HCT116 (cell line): ENCODE results near the gene PRMT9. TPM values are rescaled to one million over a fixed set of nuclear protein-coding genes. Genes with fewer than 3 reads are reported as not detected.

Experiments used
- ATAC-seq: fragments of 200-7000 bp; cut with Tn5 transposase; 2 replicates; pipeline ENCODE4 v1.9.1; 2020; ENCODE audit warnings: mild to moderate bottlenecking, moderate library complexity
- BruUV-seq: library from RNA; stranded (reverse); fragments of 400-500 nt; replicated peaks from 2 replicates; lab custom pipeline; 2021; lab: Mats Ljungman, UMichigan
- CTCF ChIA-PET: fragments of 300-600 bp; sonication (Branson Sonifier 250); formaldehyde crosslinking; loops from one replicate; lab custom pipeline; 2021; ENCODE audit warnings: antibody characterized with exemption; lab: Charles Lee
- POLR2A ChIA-PET: fragments of 300-600, 350-600 bp; sonication (Branson Sonifier 250); formaldehyde crosslinking; loops from one replicate; lab custom pipeline; 2021; ENCODE audit warnings: antibody characterized with exemption; lab: Charles Lee
- RAD21 ChIA-PET, 2 experiments: fragments of 300-600 bp; sonication (Branson Sonifier 250); formaldehyde crosslinking; loops; one replicate each; lab custom pipeline; 2023; ENCODE audit warnings: low total read pairs in 2 of 2; ENCODE audit not compliant: uncharacterized antibody in 2 of 2, unreplicated experiment in 2 of 2, low non-redundant PET in 1 of 2; lab: Charles Lee
- DNase-seq: peaks from one replicate; pipeline ENCODE4 v3.0.0-alpha.2; 2010; ENCODE audit warnings: low read depth, low spot score
- H2AFZ ChIP-seq: fragments of 200-600 bp; shearing (Covaris generic), sonication (generic); 2 replicates; pipeline ENCODE4 v1.6.1; 2017; ENCODE audit warnings: low read depth, mixed run types, mixed read lengths, antibody characterized with exemption, low read length; ENCODE audit not compliant: poor library complexity, severe bottlenecking
- H3K27ac ChIP-seq: 2 replicates; pipeline ENCODE4 v1.5.1; 2012; ENCODE audit warnings: low read depth, low read length
- H3K27me3 ChIP-seq: fragments of 200-600 bp; sonication (generic); 2 replicates; pipeline ENCODE4 v1.6.1; 2016; ENCODE audit warnings: mixed run types, low read length, mixed read lengths; ENCODE audit not compliant: insufficient read depth
- H3K36me3 ChIP-seq, 2 experiments: fragments of 200-500 bp in 1 of 2; fragments of 200-600 bp in 1 of 2; sonication (Bioruptor generic) in 1 of 2; sonication (generic) in 1 of 2; 2 replicates each; pipeline versions ENCODE4 v1.5.1 to v1.6.1; 2014 to 2016; ENCODE audit warnings: low read length in 2 of 2, inconsistent platforms in 1 of 2, mixed read lengths in 1 of 2, mixed run types in 1 of 2; ENCODE audit not compliant: insufficient read depth in 2 of 2, control insufficient read depth in 1 of 2
- H3K4me1 ChIP-seq, 2 experiments: fragments of 200-600 bp in 1 of 2; sonication (generic) in 1 of 2; 2 replicates each; pipeline versions ENCODE4 v1.5.1 to v1.6.1; 2012 to 2017; ENCODE audit warnings: low read length in 2 of 2, inconsistent platforms in 1 of 2, mild to moderate bottlenecking in 1 of 2, mixed read lengths in 1 of 2, mixed run types in 1 of 2, moderate library complexity in 1 of 2; ENCODE audit not compliant: insufficient read depth in 2 of 2, control insufficient read depth in 1 of 2
- H3K4me2 ChIP-seq: fragments of 200-600 bp; sonication (generic); 2 replicates; pipeline ENCODE4 v1.6.1; 2017; ENCODE audit warnings: mixed run types, low read length, mixed read lengths
- H3K4me3 ChIP-seq, 2 experiments: fragments of 200-600 bp in 1 of 2; sonication (generic) in 1 of 2; replicated peaks in 1 of 2; 2 replicates each; pipeline ENCODE4 v1.5.1; 2011 to 2016; ENCODE audit warnings: low read length in 2 of 2, control low read depth in 1 of 2, low read depth in 1 of 2, mild to moderate bottlenecking in 1 of 2, mixed read lengths in 1 of 2, mixed run types in 1 of 2
- H3K79me2 ChIP-seq: fragments of 200-600 bp; sonication (generic); 2 replicates; pipeline ENCODE4 v1.6.1; 2017; ENCODE audit warnings: mild to moderate bottlenecking, mixed run types, low read length, moderate library complexity, mixed read lengths; ENCODE audit not compliant: insufficient read depth
- H3K9ac ChIP-seq: fragments of 200-600 bp; sonication (generic); 2 replicates; pipeline ENCODE4 v1.6.1; 2016; ENCODE audit warnings: low read length, mixed read lengths
- H3K9me2 ChIP-seq: fragments of 200-600 bp; sonication (generic), shearing (Covaris generic); 2 replicates; pipeline ENCODE4 v1.6.1; 2017; ENCODE audit warnings: mixed run types, mild to moderate bottlenecking, moderate library complexity; ENCODE audit not compliant: insufficient read depth
- H3K9me3 ChIP-seq, 2 experiments: fragments of 200-500 bp in 1 of 2; fragments of 200-600 bp in 1 of 2; sonication (Bioruptor generic) in 1 of 2; sonication (generic) in 1 of 2; 2 replicates each; pipeline ENCODE4 v1.6.1; 2014 to 2017; ENCODE audit warnings: low read length in 2 of 2, mixed read lengths in 2 of 2, inconsistent platforms in 1 of 2, low read depth in 1 of 2, mild to moderate bottlenecking in 1 of 2, mixed run types in 1 of 2, moderate library complexity in 1 of 2; ENCODE audit not compliant: control insufficient read depth in 1 of 2, insufficient read depth in 1 of 2
- H4K20me1 ChIP-seq: fragments of 200-600 bp; sonication (generic), shearing (Covaris generic); 2 replicates; pipeline ENCODE4 v1.6.1; 2017; ENCODE audit warnings: mixed run types, mild to moderate bottlenecking, moderate library complexity; ENCODE audit not compliant: insufficient read depth
- EZH2 ChIP-seq: fragments of 200-600 bp; sonication (generic); IDR thresholded peaks from 2 replicates; pipeline ENCODE4 v1.6.1; 2017; ENCODE audit warnings: antibody characterized with exemption, mixed run types
- EZH2phosphoT487 ChIP-seq: fragments of 200-600 bp; IDR thresholded peaks from 2 replicates; pipeline ENCODE4 v1.6.1; 2018; ENCODE audit warnings: antibody characterized with exemption, borderline replicate concordance
- JUND ChIP-seq: IDR thresholded peaks from 2 replicates; pipeline ENCODE4 v1.6.1; 2012
- MAX ChIP-seq: IDR thresholded peaks from 2 replicates; pipeline ENCODE4 v1.6.1; 2012
- RAD21 ChIP-seq: IDR thresholded peaks from 2 replicates; pipeline ENCODE4 v1.6.1; 2012; ENCODE audit warnings: low read depth, mild to moderate bottlenecking
- SIN3A ChIP-seq: IDR thresholded peaks from 2 replicates; pipeline ENCODE4 v1.6.1; 2012; ENCODE audit warnings: low read depth
- SP1 ChIP-seq: IDR thresholded peaks from 2 replicates; pipeline ENCODE4 v1.6.1; 2012; ENCODE audit warnings: low read depth
- TCF7L2 ChIP-seq: IDR thresholded peaks from 2 replicates; pipeline ENCODE4 v1.7.0; 2011; ENCODE audit warnings: borderline replicate concordance, inconsistent platforms; ENCODE audit not compliant: insufficient read depth, insufficient read length; ENCODE audit errors: extremely low read depth
- YY1 ChIP-seq: IDR thresholded peaks from 2 replicates; pipeline ENCODE4 v1.6.1; 2011; ENCODE audit warnings: low read length, low read depth, moderate library complexity, mild to moderate bottlenecking; ENCODE audit not compliant: insufficient replicate concordance; ENCODE audit errors: extremely low read depth
- ZBTB33 ChIP-seq: IDR thresholded peaks from 2 replicates; pipeline ENCODE4 v1.6.1; 2011; ENCODE audit warnings: mild to moderate bottlenecking, low read length, moderate library complexity; ENCODE audit not compliant: insufficient replicate concordance; ENCODE audit errors: extremely low read depth
- ZFX ChIP-seq: fragments of 450-650 bp; IDR thresholded peaks from 2 replicates; pipeline ENCODE4 v1.6.1; 2017
- ZNF274 ChIP-seq: fragments of 200-500 bp; sonication (Bioruptor generic); IDR thresholded peaks from 2 replicates; pipeline ENCODE4 v1.6.1; 2014; ENCODE audit warnings: mild to moderate bottlenecking, low read depth, low read length, inconsistent platforms
- intact Hi-C: fragments of 100-400 bp; cut with micrococcal nuclease; formaldehyde crosslinking; loops from 2 replicates; pipeline ENCODE4 v1.10.0; 2022
- total RNA-seq: library from RNA; stranded (reverse); gene quantifications from one replicate; pipeline ENCODE4 v1.2.1, GENCODE V29; 2021; ENCODE audit not compliant: unreplicated experiment

The PRMT9 gene
- total RNA-seq, 1 experiment from 2014 or later = 5.8 TPM

GRCh38 chr4:147691820-147692219, 7.9 kb upstream of the PRMT9 start (continued):
- TF ChIP-seq SP1 = no peak
- TF ChIP-seq, all 23 proteins: peak for 0

- BruUV-seq = no TSS peak
- Histone ChIP-seq H3K4me3 (no peak overlapping the region), H3K79me2 (no peaks in the 10 kb centered on the region), H3K27ac (no peak overlapping the region), H3K9me3 (no peaks in the 10 kb centered on the region), H4K20me1 (no peaks in the 10 kb centered on the region), H3K4me2 (no peak overlapping the region), H3K36me3 (no peaks in the 10 kb centered on the region), H3K9me2 (no peaks in the 10 kb centered on the region), H2AFZ (no peak overlapping the region), H3K4me1 (peaks cover 0 to 6% of the 10 kb centered on the region in 2 experiments; a peak in 2 of 4 replicates), H3K9ac (no peak overlapping the region)
- intact Hi-C loops = no loop called here
- ChIA-PET POLR2A (no interaction called here), RAD21 (no interaction called here)
- DNase-seq = no peak
- ATAC-seq = no peak
- TF ChIP-seq SIN3A (no peak), YY1 (no peak), EZH2phosphoT487 (no peak), ZFX (no peak), EZH2 (no peak), MAX (no peak), TCF7L2 (no peak), RAD21 (no peak), JUND (no peak), ZNF274 (no peak), ZBTB33 (no peak)
- TF ChIP-seq, all 23 proteins: peak for 0
- H3K27me3 ChIP-seq = no peaks in the 10 kb centered on the region
- CTCF ChIA-PET = no interaction called here
These were observed 5.1 kb upstream of the PRMT9 start for GRCh38 chr4:147689067-147689466.
